Panc1 (cell line): ENCODE results near the gene NFATC2. TPM values are rescaled to one million over a fixed set of nuclear protein-coding genes. Genes with fewer than 3 reads are reported as not detected.

ENCODE experiments used
- ATAC-seq: fragments of 200-7000 bp; cut with Tn5 transposase; 2 replicates; pipeline ENCODE4 v1.9.1; 2020; ENCODE audit warnings: mild to moderate bottlenecking, moderate library complexity
- BruUV-seq: library from RNA; stranded (reverse); fragments of 400-500 nt; replicated peaks from 2 replicates; lab custom pipeline; 2021; lab: Mats Ljungman, UMichigan
- CTCF ChIA-PET: fragments of 300-600 bp; sonication (Branson Sonifier 250); formaldehyde crosslinking; loops from one replicate; lab custom pipeline; 2022; ENCODE audit warnings: antibody characterized with exemption; lab: Charles Lee
- POLR2A ChIA-PET: fragments of 300-600 bp; sonication (Branson Sonifier 250); formaldehyde crosslinking; loops from one replicate; lab custom pipeline; 2022; ENCODE audit warnings: antibody characterized with exemption; lab: Charles Lee
- DNase-seq: peaks from one replicate; pipeline ENCODE4 v3.0.0-alpha.2; 2010; ENCODE audit warnings: low read depth, low spot score
- H3K27ac ChIP-seq: 2 replicates; pipeline ENCODE4 v1.5.1; 2011; ENCODE audit warnings: mild to moderate bottlenecking, low read length, inconsistent platforms
- H3K27me3 ChIP-seq: fragments of 200-500 bp; sonication (Bioruptor generic); 2 replicates; pipeline ENCODE4 v1.6.0; 2014; ENCODE audit warnings: low read length, inconsistent platforms; ENCODE audit not compliant: control insufficient read depth, insufficient read depth
- H3K36me3 ChIP-seq: fragments of 200-500 bp; sonication (Bioruptor generic); 2 replicates; pipeline ENCODE4 v1.5.1; 2014; ENCODE audit warnings: inconsistent platforms, mild to moderate bottlenecking, low read length, moderate library complexity; ENCODE audit not compliant: control insufficient read depth, insufficient read depth
- H3K4me1 ChIP-seq: 2 replicates; pipeline ENCODE4 v1.5.1; 2011; ENCODE audit warnings: inconsistent platforms, mild to moderate bottlenecking, low read length, moderate library complexity; ENCODE audit not compliant: control insufficient read depth, insufficient read depth
- H3K4me3 ChIP-seq, 2 experiments: 2 replicates each; pipeline ENCODE4 v1.5.1; 2011 to 2012; ENCODE audit warnings: low read depth in 2 of 2, low read length in 2 of 2, mild to moderate bottlenecking in 2 of 2, inconsistent platforms in 1 of 2, moderate library complexity in 1 of 2
- H3K9me3 ChIP-seq: fragments of 200-500 bp; sonication (Bioruptor generic); 2 replicates; pipeline ENCODE4 v1.5.1; 2014; ENCODE audit warnings: low read depth, mild to moderate bottlenecking, inconsistent platforms, low read length, moderate library complexity; ENCODE audit not compliant: control insufficient read depth, insufficient read depth
- CTCF ChIP-seq: fragments of 450-650 bp; IDR thresholded peaks from 2 replicates; pipeline ENCODE4 v1.5.1; 2017; ENCODE audit warnings: mild to moderate bottlenecking
- POLR2AphosphoS5 ChIP-seq: IDR thresholded peaks from 2 replicates; pipeline ENCODE4 v1.6.1; 2012; ENCODE audit warnings: mild to moderate bottlenecking, low read depth, low read length, moderate library complexity
- REST ChIP-seq, 2 experiments: IDR thresholded peaks; 2 replicates each; pipeline ENCODE4 v1.6.1; 2011 to 2012; ENCODE audit warnings: low read depth in 2 of 2, control low read depth in 1 of 2, low read length in 1 of 2, mild to moderate bottlenecking in 1 of 2, moderate library complexity in 1 of 2; ENCODE audit not compliant: insufficient read depth in 1 of 2
- SIN3A ChIP-seq: IDR thresholded peaks from 2 replicates; pipeline ENCODE4 v1.6.1; 2012; ENCODE audit warnings: low read depth, mild to moderate bottlenecking, low read length, moderate library complexity, borderline replicate concordance; ENCODE audit not compliant: insufficient read depth
- TCF7L2 ChIP-seq: IDR thresholded peaks from 2 replicates; pipeline ENCODE4 v1.6.1; 2011; ENCODE audit warnings: mild to moderate bottlenecking, low read depth, low read length, inconsistent platforms
- in situ Hi-C: cut with HindIII; loops from 2 replicates; pipeline ENCODE4 v1.10.0; 2016; ENCODE audit warnings: low sequenced_read_pairs, low pct_unique_long_range_greater_than_20kb
- intact Hi-C: fragments of 100-400 bp; cut with micrococcal nuclease; formaldehyde crosslinking; loops from one replicate; pipeline ENCODE4 v1.10.0; 2022; ENCODE audit not compliant: unreplicated experiment
- total RNA-seq: library from RNA; stranded (reverse); gene quantifications from one replicate; pipeline ENCODE4 v1.2.1, GENCODE V29; 2021; ENCODE audit not compliant: unreplicated experiment

Gene NFATC2
- total RNA-seq, 1 experiment from 2014 or later = 10.6 TPM

GRCh38 chr20:51352791-51353190 lies 189.7 kb downstream of the NFATC2 start:
- Histone ChIP-seq H3K4me3 (no peak overlapping the region), H3K9me3 (no peaks in the 10 kb centered on the region), H3K27me3 (no peaks in the 10 kb centered on the region), H3K27ac (no peak overlapping the region), H3K4me1 (no peaks in the 10 kb centered on the region), H3K36me3 (no peaks in the 10 kb centered on the region)
- ChIA-PET POLR2A (no interaction called here), CTCF (no interaction called here)
- DNase-seq (no peak), ATAC-seq (no peak)
- BruUV-seq = no TSS peak
- intact Hi-C loops (no loop called here), in situ Hi-C loops (no loop called here)
- no peak for TF ChIP-seq REST (IDR thresholded peaks at IDR 0.05; ENCODE audit: insufficient read depth in 1 of 2, low read depth in 2 of 2, low read length in 1 of 2)
- TF ChIP-seq CTCF = no peak
- no peak for TF ChIP-seq POLR2AphosphoS5
- no peak for TF ChIP-seq TCF7L2
- TF ChIP-seq SIN3A = no peak

- BruUV-seq = no TSS peak
- ATAC-seq (no peak; the same call in 1 of the 2 replicates), DNase-seq (no peak)
- H3K9me3 ChIP-seq = no peaks in the 10 kb centered on the region
- POLR2A ChIA-PET = no interaction called here
- H3K4me1 ChIP-seq = no peaks in the 10 kb centered on the region
- H3K27ac ChIP-seq = no peak overlapping the region
- CTCF ChIA-PET = interaction anchor here (0.7 to 1.8 kb wide), 3 partner anchors 21 to 369 kb away, joined by 3 to 6 read pairs (median 4); no protein-coding TSS in a partner anchor
- H3K4me3 ChIP-seq = no peak overlapping the region
- no peak for TF ChIP-seq POLR2AphosphoS5
- TF ChIP-seq TCF7L2 = no peak
- TF ChIP-seq SIN3A = no peak
- no peak for TF ChIP-seq CTCF
- TF ChIP-seq REST (IDR thresholded peaks at IDR 0.05; ENCODE audit: insufficient read depth in 1 of 2, low read depth in 2 of 2, low read length in 1 of 2) = no peak
- in situ Hi-C loops = no loop called here
- no peaks in the 10 kb centered on the region for H3K36me3 ChIP-seq
- no peaks in the 10 kb centered on the region for H3K27me3 ChIP-seq
- intact Hi-C loops = no loop called here
Measured at GRCh38 chr20:51350941-51351631, 191.4 kb downstream of the NFATC2 start.
